Endothelial cell of umbilical vein (primary cell): ENCODE data around the gene TEK. TPM values are rescaled to one million over a fixed set of nuclear protein-coding genes. Genes with fewer than 3 reads are reported as not detected.

Experiments
- BruUV-seq: library from RNA; stranded (reverse); fragments of 400-500 nt; replicated peaks from 2 replicates; lab custom pipeline; 2021; lab: Mats Ljungman, UMichigan
- CTCF ChIA-PET: fragments of 300-600, 350-600 bp; sonication (Branson Sonifier 250); formaldehyde crosslinking; loops from one replicate; lab custom pipeline; 2021; ENCODE audit warnings: antibody characterized with exemption, inconsistent platforms; lab: Charles Lee
- POLR2A ChIA-PET: fragments of 300-600, 350-600 bp; sonication (Branson Sonifier 250); formaldehyde crosslinking; loops from one replicate; lab custom pipeline; 2021; ENCODE audit warnings: antibody characterized with exemption, inconsistent platforms; lab: Charles Lee
- DNase-seq: peaks from one replicate; pipeline ENCODE4 v3.0.0-alpha.2; 2011; ENCODE audit warnings: low read depth, low spot score
- FAIRE-seq: peaks from 2 replicates; lab custom pipeline; 2011; peaks lifted over from hg19 to GRCh38; lab: Jason Lieb, UNC
- H2AFZ ChIP-seq: 2 replicates; pipeline ENCODE4 v1.6.0; 2012; ENCODE audit warnings: low read depth, low read length, control low read depth, inconsistent platforms
- H3K27ac ChIP-seq: 2 replicates; pipeline ENCODE4 v1.5.1; 2011; ENCODE audit warnings: low read depth, mild to moderate bottlenecking, control low read depth, low read length, moderate library complexity; ENCODE audit not compliant: insufficient read depth
- H3K27me3 ChIP-seq, 2 experiments: 2 replicates each; pipeline versions ENCODE4 v1.6.0 to v1.6.1; 2011; ENCODE audit warnings: low read length in 2 of 2, mixed read lengths in 1 of 2; ENCODE audit not compliant: control insufficient read depth in 2 of 2, insufficient read depth in 2 of 2
- H3K36me3 ChIP-seq, 2 experiments: 2 replicates in 1 of 2; 3 replicates in 1 of 2; pipeline ENCODE4 v1.5.1; 2011; ENCODE audit warnings: low read length in 2 of 2, mild to moderate bottlenecking in 1 of 2, moderate library complexity in 1 of 2; ENCODE audit not compliant: control insufficient read depth in 2 of 2, insufficient read depth in 2 of 2; ENCODE audit errors: extremely low read depth in 1 of 2
- H3K4me1 ChIP-seq: 3 replicates; pipeline ENCODE4 v1.5.1; 2011; ENCODE audit warnings: mild to moderate bottlenecking, low read length; ENCODE audit not compliant: control insufficient read depth, insufficient read depth; ENCODE audit errors: extremely low read depth
- H3K4me2 ChIP-seq: 2 replicates; pipeline ENCODE4 v1.6.1; 2011; ENCODE audit warnings: low read length, control low read depth, mixed read lengths; ENCODE audit not compliant: insufficient read depth
- H3K4me3 ChIP-seq, 3 experiments: fragments of 200-600 bp in 1 of 3; sonication (generic), shearing (Covaris generic) in 1 of 3; replicated peaks in 1 of 3; 2 replicates each; pipeline ENCODE4 v1.5.1; 2011 to 2016; ENCODE audit warnings: control low read depth in 3 of 3, low read length in 3 of 3, mild to moderate bottlenecking in 2 of 3, inconsistent platforms in 1 of 3, low read depth in 1 of 3, moderate library complexity in 1 of 3; ENCODE audit not compliant: insufficient read depth in 1 of 3
- H3K79me2 ChIP-seq: 2 replicates; pipeline ENCODE4 v1.6.0; 2012; ENCODE audit warnings: low read length, inconsistent platforms; ENCODE audit not compliant: control insufficient read depth, insufficient read depth
- H3K9ac ChIP-seq: replicated peaks from 2 replicates; pipeline ENCODE3; 2011; ENCODE audit warnings: low read length, control low read depth; ENCODE audit not compliant: insufficient read depth; ENCODE audit errors: extremely low read depth
- H3K9me1 ChIP-seq: replicated peaks from 3 replicates; pipeline ENCODE4 v1.6.0; 2011; ENCODE audit warnings: mild to moderate bottlenecking, low read length; ENCODE audit not compliant: control insufficient read depth, insufficient read depth; ENCODE audit errors: extremely low read depth
- H3K9me3 ChIP-seq: replicated peaks from 2 replicates; pipeline ENCODE4 v1.5.1; 2012; ENCODE audit warnings: low read length, inconsistent platforms; ENCODE audit not compliant: control insufficient read depth, insufficient read depth
- H4K20me1 ChIP-seq: replicated peaks from 2 replicates; pipeline ENCODE3; 2011; ENCODE audit warnings: mild to moderate bottlenecking, low read length; ENCODE audit not compliant: control insufficient read depth, insufficient read depth; ENCODE audit errors: extremely low read depth
- CTCF ChIP-seq, 2 donors: IDR thresholded peaks; 1 replicate in 1 of 2; 2 replicates in 1 of 2; pipeline ENCODE4 v1.5.1; 2011; ENCODE audit warnings: low read length in 2 of 2, mild to moderate bottlenecking in 2 of 2, moderate library complexity in 2 of 2, control low read depth in 1 of 2, inconsistent platforms in 1 of 2, low read depth in 1 of 2; ENCODE audit not compliant: insufficient read depth in 1 of 2; ENCODE audit errors: extremely low read depth in 1 of 2
- EZH2 ChIP-seq: IDR thresholded peaks from 2 replicates; pipeline ENCODE4 v1.6.1; 2012; ENCODE audit warnings: borderline replicate concordance, low read depth, mild to moderate bottlenecking, moderate library complexity, low read length, inconsistent platforms; ENCODE audit not compliant: severe bottlenecking
- FOS ChIP-seq: IDR thresholded peaks from 2 replicates; pipeline ENCODE4 v1.6.1; 2011; ENCODE audit warnings: mild to moderate bottlenecking, low read length, moderate library complexity, borderline replicate concordance; ENCODE audit not compliant: insufficient read depth
- GATA2 ChIP-seq: IDR thresholded peaks from 2 replicates; pipeline ENCODE4 v1.7.0; 2011; ENCODE audit warnings: low read depth, mild to moderate bottlenecking, moderate library complexity, mixed read lengths, low read length; ENCODE audit not compliant: insufficient read length, insufficient read depth
- JUN ChIP-seq: IDR thresholded peaks from 2 replicates; pipeline ENCODE4 v1.6.1; 2011; ENCODE audit warnings: borderline replicate concordance, low read depth; ENCODE audit not compliant: insufficient read length, insufficient read depth
- MAX ChIP-seq: IDR thresholded peaks from 2 replicates; pipeline ENCODE4 v1.6.1; 2011; ENCODE audit not compliant: insufficient read depth, insufficient read length
- MYC ChIP-seq: IDR thresholded peaks from one replicate; pipeline ENCODE4 v1.6.1; 2011; ENCODE audit warnings: mild to moderate bottlenecking, low read depth, low read length
- POLR2A ChIP-seq: IDR thresholded peaks from 2 replicates; pipeline ENCODE4 v1.6.1; 2012; ENCODE audit warnings: low read depth, mild to moderate bottlenecking, control low read depth, low read length
- POLR2AphosphoS5 ChIP-seq: IDR thresholded peaks from 2 replicates; pipeline ENCODE4 v1.6.1; 2012; ENCODE audit warnings: low read depth, mild to moderate bottlenecking, control low read depth, low read length, moderate library complexity; ENCODE audit not compliant: insufficient read depth
- dilution Hi-C: fragments of 300-500 bp; cut with MboI; formaldehyde crosslinking; loops from one replicate; pipeline ENCODE4 v1.15.0; 2019; ENCODE audit warnings: low sequenced_read_pairs; ENCODE audit not compliant: extremely low pct_ligation_motif_present
- intact Hi-C: fragments of 100-400 bp; cut with micrococcal nuclease; formaldehyde crosslinking; loops from one replicate; pipeline ENCODE4 v1.10.0; 2022
- polyA plus RNA-seq, 4 experiments: library from polyadenylated mRNA; depleted of rRNA in 3 of 4; stranded (reverse) in 3 of 4; unstranded in 1 of 4; fragments of >200 nt; gene quantifications; 2 replicates each; pipeline versions ENCODE4 v1.2.1 to v1.2.3, GENCODE V29; 2011 to 2012; ENCODE audit warnings: missing spikeins in 1 of 4
- total RNA-seq: library from RNA; stranded (reverse); gene quantifications from 2 replicates; pipeline ENCODE4 v1.2.3, GENCODE V29; 2021

Gene TEK
- total and polyA plus RNA-seq, 2 donors (not counting 3 experiments of a cell fraction or from before 2014, with no cell fraction given), result 26.9 to 44.1 TPM

- ChIA-PET POLR2A (no interaction called here), CTCF (no interaction called here)
- dilution Hi-C loops, result no loop called here
- DNase-seq, result no peak
- no peaks in the 10 kb centered on the region for H3K4me1 ChIP-seq
- no peaks in the 10 kb centered on the region for H3K9me1 ChIP-seq
- H3K27ac ChIP-seq, result no peak overlapping the region
- peaks cover 7 to 11% of the 10 kb centered on the region in 2 experiments for H3K27me3 ChIP-seq
- H3K9me3 ChIP-seq, result no peaks in the 10 kb centered on the region
- intact Hi-C loops, result no loop called here
- no peaks in the 10 kb centered on the region for H4K20me1 ChIP-seq
- H3K79me2 ChIP-seq, result no peaks in the 10 kb centered on the region
- no peak overlapping the region for H2AFZ ChIP-seq
- H3K9ac ChIP-seq, result no peak overlapping the region
- no peak overlapping the region for H3K4me3 ChIP-seq
- no peak for TF ChIP-seq MAX
- no peak for TF ChIP-seq GATA2
- no peak for TF ChIP-seq CTCF (IDR thresholded peaks at IDR 0.05; ENCODE audit: extremely low read depth in 1 of 2, insufficient read depth in 1 of 2, low read depth in 1 of 2, low read length in 2 of 2)
- no peak for TF ChIP-seq POLR2A
- TF ChIP-seq POLR2AphosphoS5, result no peak
- TF ChIP-seq EZH2, result no peak
- no peak for TF ChIP-seq JUN
- no peak for TF ChIP-seq MYC
- TF ChIP-seq FOS, result no peak
- FAIRE-seq, result no peak
- H3K36me3 ChIP-seq, result no peaks in the 10 kb centered on the region
- H3K4me2 ChIP-seq, result no peak overlapping the region
- BruUV-seq, result no TSS peak
Observed at GRCh38 chr9:27258662-27259061, 149.6 kb downstream of the TEK start.
